GM12878 (cell line): Measurements from ENCODE around the gene MYBPC2. TPM values are rescaled to one million over a fixed set of nuclear protein-coding genes. Genes with fewer than 3 reads are reported as not detected.

Source experiments
- ATAC-seq: fragments of 200-7000 bp; cut with Tn5 transposase; 3 replicates; pipeline ENCODE4 v1.9.1; 2020; ENCODE audit warnings: mild to moderate bottlenecking, moderate library complexity
- BruUV-seq: library from RNA; stranded (reverse); fragments of 400-500 nt; replicated peaks from 2 replicates; lab custom pipeline; 2021; lab: Mats Ljungman, UMichigan
- CTCF ChIA-PET: fragments of 300-600 bp; sonication (Branson Sonifier 250); formaldehyde crosslinking; extraction: SDS; loops from one replicate; lab custom pipeline; 2021; ENCODE audit warnings: inconsistent platforms; lab: Yijun Ruan, JAX
- POLR2A ChIA-PET: fragments of 350-600 bp; formaldehyde crosslinking; extraction: SDS; loops from one replicate; lab custom pipeline; 2021; ENCODE audit warnings: inconsistent platforms; lab: Charles Lee
- RAD21 ChIA-PET: fragments of 300-600 bp; sonication (Branson Sonifier 250); formaldehyde crosslinking; loops from one replicate; lab custom pipeline; 2023; ENCODE audit warnings: antibody characterized with exemption; ENCODE audit not compliant: unreplicated experiment; lab: Charles Lee
- SMC1A ChIA-PET: fragments of 300-600 bp; sonication (Branson Sonifier 250); formaldehyde crosslinking; loops from one replicate; lab custom pipeline; 2023; ENCODE audit not compliant: unreplicated experiment, uncharacterized antibody; lab: Charles Lee
- DNase-seq: peaks from one replicate; pipeline ENCODE4 v3.0.0-alpha.2; 2011; ENCODE audit warnings: low read depth, low spot score
- FAIRE-seq: peaks from 3 replicates; lab custom pipeline; 2011; peaks lifted over from hg19 to GRCh38; lab: Jason Lieb, UNC
- H2AFZ ChIP-seq: 2 replicates; pipeline ENCODE4 v1.6.0; 2011; ENCODE audit warnings: low read depth, low read length, control low read depth; ENCODE audit not compliant: control insufficient read depth
- H3K27ac ChIP-seq: 2 replicates; pipeline ENCODE4 v1.5.1; 2011; ENCODE audit warnings: control low read depth; ENCODE audit not compliant: control insufficient read depth, insufficient read depth
- H3K27me3 ChIP-seq, 2 experiments: replicated peaks in 1 of 2; 2 replicates each; pipeline versions ENCODE4 v1.6.0 to v1.6.1; 2011; ENCODE audit warnings: low read length in 1 of 2; ENCODE audit not compliant: control insufficient read depth in 2 of 2, insufficient read depth in 2 of 2
- H3K36me3 ChIP-seq, 2 experiments: 2 replicates each; pipeline ENCODE4 v1.5.1; 2011; ENCODE audit warnings: low read length in 1 of 2; ENCODE audit not compliant: control insufficient read depth in 2 of 2, insufficient read depth in 2 of 2
- H3K4me1 ChIP-seq: 2 replicates; pipeline ENCODE4 v1.6.1; 2011; ENCODE audit warnings: mild to moderate bottlenecking, low read length, moderate library complexity, mixed read lengths; ENCODE audit not compliant: control insufficient read depth, insufficient read depth
- H3K4me2 ChIP-seq: 2 replicates; pipeline ENCODE4 v1.6.0; 2011; ENCODE audit warnings: control low read depth; ENCODE audit not compliant: control insufficient read depth, insufficient read depth
- H3K4me3 ChIP-seq: fragments of 200-600 bp; sonication (generic); 2 replicates; pipeline ENCODE4 v1.5.1; 2016
- H3K79me2 ChIP-seq: 2 replicates; pipeline ENCODE4 v1.6.0; 2011; ENCODE audit warnings: low read length; ENCODE audit not compliant: control insufficient read depth, insufficient read depth
- H3K9ac ChIP-seq: 2 replicates; pipeline ENCODE4 v1.8.0; 2011; ENCODE audit warnings: low read length, control low read depth, mixed read lengths; ENCODE audit not compliant: control insufficient read depth, insufficient read depth
- H3K9me3 ChIP-seq: replicated peaks from 3 replicates; pipeline ENCODE4 v1.5.1; 2011; ENCODE audit warnings: mild to moderate bottlenecking, low read length; ENCODE audit not compliant: control insufficient read depth, insufficient read depth
- H4K20me1 ChIP-seq: 2 replicates; pipeline ENCODE4 v1.6.0; 2011; ENCODE audit not compliant: control insufficient read depth, insufficient read depth
- ATF2 ChIP-seq: IDR thresholded peaks from 2 replicates; pipeline ENCODE4 v1.6.1; 2012; ENCODE audit warnings: low read length, inconsistent platforms
- ATF3 ChIP-seq: IDR thresholded peaks from 2 replicates; pipeline ENCODE4 v1.6.1; 2011; ENCODE audit warnings: low read depth, mild to moderate bottlenecking, low read length, moderate library complexity, borderline replicate concordance; ENCODE audit errors: extremely low read depth
- ATF7 ChIP-seq: fragments of 450-650 bp; IDR thresholded peaks from 2 replicates; pipeline ENCODE4 v1.6.1; 2016; ENCODE audit warnings: low read depth, mild to moderate bottlenecking
- CBFB ChIP-seq: IDR thresholded peaks from 2 replicates; pipeline ENCODE4 v1.6.1; 2016; ENCODE audit warnings: antibody characterized with exemption, low read depth
- CREB1 ChIP-seq: IDR thresholded peaks from 2 replicates; pipeline ENCODE4 v1.6.1; 2012; ENCODE audit warnings: low read depth, mild to moderate bottlenecking, inconsistent platforms
- CREM ChIP-seq: IDR thresholded peaks from 2 replicates; pipeline ENCODE4 v1.6.1; 2014; ENCODE audit warnings: antibody characterized with exemption, low read depth
- DPF2 ChIP-seq: fragments of 450-650 bp; IDR thresholded peaks from 2 replicates; pipeline ENCODE4 v1.6.1; 2017; ENCODE audit warnings: mild to moderate bottlenecking
- E4F1 ChIP-seq: fragments of 450-650 bp; IDR thresholded peaks from 2 replicates; pipeline ENCODE4 v1.6.1; 2018; ENCODE audit warnings: borderline replicate concordance, mild to moderate bottlenecking; ENCODE audit not compliant: partially characterized antibody
- FOXM1 ChIP-seq: IDR thresholded peaks from 2 replicates; pipeline ENCODE4 v1.6.1; 2012; ENCODE audit warnings: low read depth, mild to moderate bottlenecking, inconsistent platforms, low read length, moderate library complexity
- IKZF1 ChIP-seq: fragments of 450-650 bp; conservative IDR thresholded peaks from 2 replicates; pipeline ENCODE4 v1.6.1; 2017; ENCODE audit warnings: antibody characterized with exemption, mild to moderate bottlenecking
- IKZF2 ChIP-seq, 2 experiments: fragments of 450-650 bp; IDR thresholded peaks; 2 replicates each; pipeline ENCODE4 v1.6.1; 2017; ENCODE audit warnings: mild to moderate bottlenecking in 2 of 2, moderate library complexity in 2 of 2
- JUND ChIP-seq: IDR thresholded peaks from 2 replicates; pipeline ENCODE4 v1.6.1; 2012; ENCODE audit warnings: low read depth, mild to moderate bottlenecking, low read length, improper control_type of control experiment, moderate library complexity
- MEF2B ChIP-seq: fragments of 450-650 bp; IDR thresholded peaks from 2 replicates; pipeline ENCODE4 v1.6.1; 2018; ENCODE audit warnings: mild to moderate bottlenecking, moderate library complexity; ENCODE audit not compliant: partially characterized antibody, poor library complexity, severe bottlenecking
- NFXL1 ChIP-seq: fragments of 450-650 bp; IDR thresholded peaks from 2 replicates; pipeline ENCODE4 v1.6.1; 2017; ENCODE audit warnings: antibody characterized with exemption, mild to moderate bottlenecking, borderline replicate concordance
- NR2F1 ChIP-seq: fragments of 450-650 bp; conservative IDR thresholded peaks from 2 replicates; pipeline ENCODE4 v1.6.1; 2017; ENCODE audit warnings: mild to moderate bottlenecking
- RELB ChIP-seq: fragments of 450-650 bp; IDR thresholded peaks from 2 replicates; pipeline ENCODE4 v1.6.1; 2017; ENCODE audit warnings: low read depth, mild to moderate bottlenecking, moderate library complexity
- TAF1 ChIP-seq: IDR thresholded peaks from 2 replicates; pipeline ENCODE4 v1.6.1; 2011; ENCODE audit warnings: mild to moderate bottlenecking, low read depth, low read length, borderline replicate concordance
- WGBS: methylation state at CpG from one replicate; pipeline ENCODE4 v1.1.6; 2016; ENCODE audit warnings: low lambda C conversion rate; ENCODE audit not compliant: insufficient replicate concordance, insufficient coverage; ENCODE audit errors: missing lambda C conversion rate; 5-methylcytosine and 5-hydroxymethylcytosine counted together
- in situ Hi-C: fragments of 300-500 bp; cut with MboI; formaldehyde crosslinking; loops from 9 replicates; pipeline ENCODE4 v1.14.3; 2018; ENCODE audit warnings: mixed read lengths
- intact Hi-C: fragments of 100-400 bp; cut with micrococcal nuclease; formaldehyde crosslinking; loops from one replicate; pipeline ENCODE4 v1.14.2; 2022; ENCODE audit not compliant: unreplicated experiment
- polyA plus RNA-seq, 11 experiments: library from polyadenylated mRNA; depleted of rRNA in 4 of 11; unstranded in 6 of 11; stranded (reverse) in 5 of 11; fragments of >200 nt; fragmentation: Nextera tagmentation in 4 of 11; fragmentation: Illumina TruSeq in 1 of 11; extraction: Ambion mirVana in 4 of 11; extraction: Trizol in 1 of 11; gene quantifications; 1 replicate in 1 of 11; 2 replicates in 10 of 11; pipeline versions ENCODE4 v1.2.1 to v1.2.3, GENCODE V29; 2011 to 2016; ENCODE audit warnings: inconsistent platforms in 2 of 11, missing spikeins in 2 of 11, low read depth in 1 of 11
- total RNA-seq, 4 experiments: library from RNA; depleted of rRNA in 3 of 4; stranded (reverse); fragments of >200 nt in 3 of 4; fragmentation: Illumina TruSeq in 1 of 4; extraction: Trizol in 1 of 4; gene quantifications; 2 replicates each; pipeline versions ENCODE4 v1.2.1 to v1.2.3, GENCODE V29; 2013 to 2021

MYBPC2 gene
- total and polyA plus RNA-seq, 10 of the 15 experiments (the other 5 are each of a cell fraction or from before 2014, with no cell fraction given) = 0.09 to 2.6 (median 0.61) TPM

GRCh38 chr19:50430888-50431342, 1.8 kb upstream of the MYBPC2 start:
- ChIA-PET CTCF (interaction anchor here (0.6 to 1.7 kb wide), 5 partner anchors 8 to 74 kb away, joined by 3 to 9 read pairs (median 3); no protein-coding TSS in a partner anchor), RAD21 (interaction anchor here (0.7 to 2.3 kb wide), 6 partner anchors 12 to 62 kb away, joined by 3 to 7 read pairs (median 3); partner anchors contain the start of genes NR1H2 and SPIB), POLR2A (interaction anchor here (0.7 to 4.2 kb wide), 5 partner anchors 10 to 73 kb away, joined by 3 to 26 read pairs (median 4); partner anchors contain the start of genes NR1H2 and SPIB), SMC1A (interaction anchor here (0.6 to 1.6 kb wide), 8 partner anchors 9 to 74 kb away, joined by 3 to 5 read pairs (median 3); no protein-coding TSS in a partner anchor)
- 14% methylated on average over 13 of the region's 13 CpGs for WGBS
- FAIRE-seq (no peak), ATAC-seq (peak; percentile 38), DNase-seq (no peak)
- Histone ChIP-seq H3K4me3 (peak overlapping the region; percentile 57; the same call in 1 of the 2 replicates), H3K27me3 (no peaks in the 10 kb centered on the region), H3K36me3 (no peaks in the 10 kb centered on the region; a peak in 1 of 4 replicates), H3K4me1 (peaks cover 58% of the 10 kb centered on the region), H3K27ac (peak overlapping the region; percentile 82), H3K9me3 (no peaks in the 10 kb centered on the region), H3K9ac (peak overlapping the region; percentile 77), H2AFZ (peak overlapping the region; percentile 90), H3K79me2 (no peaks in the 10 kb centered on the region), H4K20me1 (no peaks in the 10 kb centered on the region), H3K4me2 (peak overlapping the region; percentile 98)
- intact Hi-C loops (loop anchor here (2.0 to 5.0 kb wide), 2 partner anchors 30 to 84 kb away; no protein-coding TSS in a partner anchor), in situ Hi-C loops (no loop called here)
- BruUV-seq = no TSS peak
- TF ChIP-seq IKZF1 (no peak), ATF7 (peak; percentile 29; the same call in 1 of the 2 replicates), DPF2 (0 out of 2 replicates have a peak, but pooled peaks have one; percentile 5), CREB1 (peak; percentile 53; the same call in 1 of the 2 replicates), TAF1 (no peak), NR2F1 (no peak), ATF2 (peak; percentile 23; the same call in 1 of the 2 replicates), JUND (no peak), NFXL1 (no peak), E4F1 (no peak), RELB (no peak), MEF2B (peak; percentile 72), FOXM1 (no peak), IKZF2 (IDR thresholded peaks at IDR 0.05) (peak in 1 of 2 experiments; percentile 18; a peak in 1 of 4 replicates), CBFB (0 out of 2 replicates have a peak, but pooled peaks have one; percentile 12), ATF3 (no peak), CREM (peak; percentile 40; the same call in 1 of the 2 replicates)
